G401 (cell line): ENCODE measurements around the gene GPI. TPM values are rescaled to one million over a fixed set of nuclear protein-coding genes. Genes with fewer than 3 reads are reported as not detected.
"Not testable (repeated sequence)": the region's sequence is repeated elsewhere in the genome, so short reads cannot be mapped to it uniquely, and the experiment has no call there.

ENCODE experiments used
- DNase-seq: peaks from one replicate; pipeline ENCODE4 v3.0.0-alpha.2; 2015; ENCODE audit warnings: low spot score
- in situ Hi-C: cut with HindIII; loops from 2 replicates; pipeline ENCODE4 v1.10.0; 2016; ENCODE audit warnings: low sequenced_read_pairs, mixed read lengths
- total RNA-seq: library from RNA; depleted of rRNA; stranded (reverse); fragments of >200 nt; shearing (Covaris generic); gene quantifications from 2 replicates; pipeline ENCODE4 v1.2.3, GENCODE V29; 2014

Gene GPI
- total RNA-seq, 1 experiment from 2014 or later: 216 TPM

DNA sequence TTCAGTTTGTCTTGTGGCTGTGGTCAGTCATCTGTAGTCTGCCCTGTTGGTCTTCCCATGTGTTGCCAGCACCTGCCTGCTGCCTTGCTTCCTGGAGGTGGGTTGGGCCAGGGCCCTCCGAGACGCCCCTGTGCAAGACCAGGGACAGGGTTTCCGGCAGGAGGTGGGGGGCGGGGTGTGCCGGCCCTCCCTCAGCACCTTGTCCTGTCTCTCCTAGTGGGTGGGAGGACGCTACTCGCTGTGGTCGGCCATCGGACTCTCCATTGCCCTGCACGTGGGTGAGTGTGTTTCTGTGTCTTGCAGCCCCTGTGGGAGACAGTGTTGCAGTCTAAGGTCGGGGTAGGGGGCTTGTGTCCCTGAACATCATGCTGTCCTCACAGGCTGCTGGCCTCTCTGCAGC, 28.0 kb downstream of the GPI start:
- no peak for DNase-seq
- in situ Hi-C loops: no loop called here

DNA sequence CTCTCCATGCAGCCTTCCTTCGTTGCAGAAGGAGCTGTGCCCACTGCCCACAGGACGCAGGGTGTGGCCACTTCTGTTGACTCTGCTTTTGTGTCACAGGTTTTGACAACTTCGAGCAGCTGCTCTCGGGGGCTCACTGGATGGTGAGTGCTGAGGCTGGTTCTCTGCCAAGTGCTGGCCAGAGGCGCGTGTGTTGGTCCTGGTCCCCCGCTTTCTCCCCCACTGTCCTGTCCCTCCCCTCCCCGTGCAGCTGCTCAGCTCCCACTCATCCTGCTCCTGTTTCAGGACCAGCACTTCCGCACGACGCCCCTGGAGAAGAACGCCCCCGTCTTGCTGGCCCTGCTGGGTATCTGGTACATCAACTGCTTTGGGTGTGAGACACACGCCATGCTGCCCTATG, 28.6 kb downstream of the GPI start:
- no peak for DNase-seq
- in situ Hi-C loops: no loop called here

DNA sequence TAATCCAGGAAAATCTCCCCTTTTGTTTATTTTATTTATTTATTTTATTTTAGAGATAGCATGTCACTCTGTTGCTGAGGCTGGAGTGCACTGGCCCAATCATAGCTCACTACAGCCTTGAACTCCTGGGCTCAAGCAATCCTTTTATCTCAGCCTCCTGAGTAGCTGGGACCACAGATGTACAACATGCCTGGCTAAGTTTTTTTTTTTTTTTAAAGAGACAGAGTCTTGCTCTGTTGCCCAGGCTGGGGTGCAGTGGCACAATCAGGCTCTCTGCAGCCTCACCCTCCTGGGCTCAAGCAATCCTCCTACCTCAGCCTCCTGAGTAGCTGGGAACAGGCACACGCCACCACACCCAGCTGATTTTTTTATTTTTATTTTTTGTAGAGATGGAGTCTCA, 32.9 kb downstream of the GPI start:
- DNase-seq: no peak

GRCh38 chr19:34399886-34400285, 34.9 kb downstream of the GPI start:
- in situ Hi-C loops: no loop called here

More for the DNA sequence above, 32.9 kb downstream of the GPI start:
- in situ Hi-C loops: no loop called here

DNA sequence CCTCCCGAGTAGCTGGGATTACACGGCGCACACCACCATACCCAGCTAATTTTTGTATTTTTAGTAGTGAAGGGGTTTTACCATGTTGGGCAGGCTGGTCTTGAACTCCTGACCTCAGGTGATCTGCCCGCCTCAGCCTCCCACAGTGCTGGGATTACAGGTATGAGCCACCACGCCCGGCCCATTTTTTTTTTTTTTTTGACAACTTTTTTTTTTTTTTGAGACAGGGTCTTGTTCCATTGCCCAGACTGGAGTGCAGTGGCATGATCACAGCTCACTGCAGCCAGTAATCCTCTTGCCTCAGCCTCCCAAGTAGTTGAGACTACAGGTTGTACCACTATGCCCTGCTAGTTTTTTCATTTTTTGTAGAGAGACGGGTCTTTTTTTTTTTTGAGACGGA, 35.8 kb downstream of the GPI start:
- in situ Hi-C loops: not testable (repeated sequence)

More at GRCh38 chr19:34399886-34400285, 34.9 kb downstream of the GPI start:
- no peak for DNase-seq

DNA sequence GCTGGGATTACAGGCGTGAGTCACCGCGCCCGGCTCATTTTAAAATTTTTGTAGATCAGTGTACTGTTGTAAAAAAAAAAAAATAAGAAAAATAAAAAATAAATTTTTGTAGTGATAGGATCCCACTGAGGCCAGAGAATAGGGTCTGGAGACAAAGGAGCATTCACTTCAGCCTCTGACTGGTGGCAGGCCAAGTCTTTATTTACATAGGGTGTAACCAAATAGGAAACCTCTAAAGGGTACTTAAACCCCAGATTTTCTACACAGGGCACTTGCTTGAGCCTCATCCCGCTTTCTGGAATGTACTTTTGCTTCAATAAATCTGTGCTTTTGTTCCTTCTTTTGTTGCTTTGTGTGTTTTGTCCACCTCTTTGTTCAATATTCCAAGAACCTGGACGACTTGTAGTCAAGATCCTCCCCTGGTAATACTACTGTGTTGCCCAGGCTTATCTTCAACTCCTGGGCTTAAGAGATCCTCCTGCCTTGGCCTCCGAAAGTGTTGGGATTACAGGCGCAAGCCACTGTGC, 37.1 kb downstream of the GPI start:
- in situ Hi-C loops: no loop called here
- no peak for DNase-seq

More for the DNA sequence above, 35.8 kb downstream of the GPI start:
- DNase-seq: not testable (repeated sequence)

DNA sequence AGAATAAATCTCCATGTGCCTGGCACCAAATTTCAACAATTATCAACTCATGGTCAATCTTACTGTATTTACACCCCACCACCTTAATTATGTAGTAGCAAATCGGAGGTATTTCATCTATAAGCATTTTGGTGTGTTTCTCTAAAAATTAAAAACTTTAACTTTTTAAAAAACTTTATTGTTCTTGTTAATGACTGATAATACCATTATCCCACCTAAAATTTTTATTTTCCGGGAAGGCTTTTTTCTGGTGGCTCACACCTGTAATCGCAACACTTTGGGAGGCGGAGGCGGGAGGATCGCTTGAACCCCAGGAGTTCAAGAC, 38.8 kb downstream of the GPI start:
- in situ Hi-C loops: no loop called here

DNA sequence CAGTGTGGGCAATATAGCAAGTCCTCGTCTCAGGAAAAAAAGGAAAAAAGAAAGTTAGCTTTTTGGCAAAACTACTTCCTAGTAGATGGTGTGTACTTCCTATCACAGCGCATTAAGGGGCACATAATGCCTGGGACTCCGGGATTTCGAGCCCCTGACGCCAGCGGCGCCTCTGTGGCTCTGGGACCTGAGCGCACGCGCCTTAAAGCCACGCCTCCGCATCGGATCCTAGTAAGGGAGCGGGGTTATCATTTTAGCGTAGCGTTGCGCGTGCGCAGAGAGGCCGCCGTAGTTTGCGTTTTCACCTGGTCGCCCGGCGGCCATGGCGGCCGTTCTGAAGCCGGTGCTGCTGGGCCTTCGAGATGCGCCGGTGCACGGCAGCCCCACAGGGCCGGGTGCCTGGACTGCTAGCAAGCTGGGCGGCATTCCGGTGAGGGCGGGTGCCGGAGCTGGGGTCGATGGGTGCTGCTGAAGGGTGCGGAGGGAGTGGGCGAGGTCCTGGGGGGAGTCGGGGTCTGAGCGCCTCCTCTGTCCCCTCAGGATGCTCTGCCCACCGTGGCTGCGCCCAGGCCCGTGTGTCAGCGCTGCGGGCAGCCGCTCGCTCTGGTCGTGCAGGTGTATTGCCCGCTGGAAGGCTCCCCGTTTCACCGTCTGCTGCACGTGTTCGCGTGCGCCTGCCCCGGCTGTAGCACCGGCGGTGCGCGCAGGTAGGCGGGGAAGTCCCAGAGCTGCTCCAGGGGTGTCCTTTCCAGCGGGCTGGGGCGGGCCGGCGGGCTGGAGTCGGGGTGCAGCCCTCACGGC, 39.3 kb downstream of the GPI start, which contains the start of gene PDCD2L:
Gene PDCD2L (plus strand): TSS at position 291 of the 801 bp plus-strand sequence. CDS start 32 bp downstream, at position 323.
- in situ Hi-C loops: no loop called here
- DNase-seq: peak; percentile 90

More for the DNA sequence above, 38.8 kb downstream of the GPI start:
- DNase-seq: no peak

DNA sequence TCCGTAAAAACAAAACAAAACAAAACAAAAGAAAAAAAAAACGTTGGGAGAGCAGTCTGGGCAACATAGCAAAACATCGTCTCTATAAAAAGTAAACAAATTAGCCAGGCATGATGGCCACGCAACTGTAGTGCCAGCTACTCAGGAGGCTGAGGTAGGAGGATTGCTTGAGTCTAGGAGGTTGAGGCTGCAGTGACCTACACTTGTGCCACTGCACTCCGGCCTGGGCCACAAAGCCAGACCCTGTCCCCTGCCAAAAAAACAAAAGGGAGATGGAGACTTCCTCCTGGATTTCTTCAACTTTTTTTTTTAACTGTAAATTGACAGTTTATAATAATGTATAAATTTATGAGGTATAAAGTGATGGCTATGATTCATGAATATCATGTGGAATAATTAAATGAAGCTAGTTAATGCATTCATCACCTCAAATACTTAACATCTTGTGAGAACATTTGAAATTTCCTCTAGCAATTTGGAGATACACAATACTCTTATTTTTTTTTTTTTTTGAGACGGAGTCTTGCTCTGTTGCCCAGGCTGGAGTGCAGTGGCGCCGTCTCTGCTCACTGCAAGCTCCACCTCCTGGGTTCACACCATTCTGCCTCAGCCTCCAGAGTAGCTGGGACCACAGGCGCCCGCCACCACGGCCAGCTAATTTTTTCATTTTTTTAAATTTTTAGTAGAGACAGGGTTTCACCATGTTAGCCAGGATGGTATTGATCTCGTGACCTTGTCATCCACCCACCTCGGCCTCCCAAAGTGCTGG, 41.1 kb downstream of the GPI start:
- no peak for DNase-seq
- in situ Hi-C loops: no loop called here

DNA sequence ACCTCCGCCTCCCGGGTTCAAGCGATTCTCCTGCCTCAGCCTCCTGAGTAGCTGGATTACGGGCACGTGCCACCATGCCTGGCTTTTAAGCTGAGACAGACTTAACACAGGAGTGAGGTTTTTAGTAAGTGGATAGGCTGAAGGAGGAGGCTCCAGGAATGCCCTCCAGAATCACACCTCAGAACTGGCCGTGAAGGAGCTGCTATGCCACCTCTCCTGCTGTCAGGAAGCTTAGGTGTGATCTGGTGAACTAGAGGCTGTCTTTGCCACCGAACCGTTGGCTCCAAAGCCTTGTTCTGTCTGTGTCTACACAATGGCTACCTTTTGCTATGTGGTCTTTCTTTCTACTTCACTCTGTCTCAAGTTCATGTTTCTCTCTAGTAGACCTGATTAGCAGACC, 43.4 kb downstream of the GPI start:
- DNase-seq: no peak
- in situ Hi-C loops: no loop called here

DNA sequence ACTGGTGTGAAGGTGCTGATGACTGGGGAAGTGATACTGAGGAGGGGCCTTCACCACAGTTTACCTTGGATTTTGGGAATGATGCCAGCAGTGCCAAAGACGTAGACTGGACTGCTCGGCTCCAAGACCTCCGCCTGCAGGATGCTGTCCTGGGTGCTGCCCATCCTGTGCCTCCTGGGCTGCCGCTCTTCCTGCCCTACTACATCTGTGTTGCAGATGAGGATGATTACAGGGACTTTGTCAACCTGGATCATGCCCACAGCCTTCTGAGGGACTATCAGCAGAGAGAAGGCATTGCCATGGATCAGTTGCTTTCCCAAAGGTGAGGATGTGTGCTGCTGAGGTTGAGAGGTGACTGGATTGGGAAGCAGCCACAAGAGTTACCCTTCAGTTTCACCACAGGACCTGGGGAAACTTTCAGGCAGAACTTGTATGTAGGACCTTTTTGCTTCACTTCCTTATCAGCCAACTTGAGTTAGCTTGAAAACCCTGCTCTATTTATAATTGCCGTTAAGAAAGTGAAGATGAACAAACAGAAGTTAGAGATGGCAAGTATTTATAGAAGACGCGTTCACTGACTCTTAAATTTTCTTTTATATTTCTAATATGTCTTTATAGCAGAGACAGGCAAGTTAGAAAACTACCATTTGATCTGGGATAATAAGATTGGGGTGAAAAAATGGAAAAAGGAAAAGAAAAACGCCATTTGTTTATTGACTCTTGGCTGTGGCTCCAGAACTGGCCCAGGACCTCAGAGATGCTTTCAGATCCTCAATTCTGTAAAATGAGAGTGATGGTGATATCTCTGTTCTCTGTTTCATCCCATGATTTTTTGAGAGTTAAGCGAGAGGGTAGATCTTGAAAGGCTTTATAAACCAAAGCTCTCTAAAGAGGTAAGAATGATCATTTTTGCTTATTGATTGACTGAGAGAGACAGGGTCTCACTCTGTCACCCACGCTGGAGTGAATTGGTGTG, 44.5 kb downstream of the GPI start:
- in situ Hi-C loops: no loop called here
- no peak for DNase-seq

- in situ Hi-C loops: no loop called here
- DNase-seq: no peak
Measured at GRCh38 chr19:34411216-34411615, 46.2 kb downstream of the GPI start.

GRCh38 chr19:34416021-34416545, 51.1 kb downstream of the GPI start:
- DNase-seq: no peak
- in situ Hi-C loops: no loop called here

- in situ Hi-C loops: no loop called here
Measured at GRCh38 chr19:34418300-34418699, 53.3 kb downstream of the GPI start.

GRCh38 chr19:34426096-34426661, 61.2 kb downstream of the GPI start:
- in situ Hi-C loops: no loop called here
- no peak for DNase-seq

More at GRCh38 chr19:34418300-34418699, 53.3 kb downstream of the GPI start:
- no peak for DNase-seq

DNA sequence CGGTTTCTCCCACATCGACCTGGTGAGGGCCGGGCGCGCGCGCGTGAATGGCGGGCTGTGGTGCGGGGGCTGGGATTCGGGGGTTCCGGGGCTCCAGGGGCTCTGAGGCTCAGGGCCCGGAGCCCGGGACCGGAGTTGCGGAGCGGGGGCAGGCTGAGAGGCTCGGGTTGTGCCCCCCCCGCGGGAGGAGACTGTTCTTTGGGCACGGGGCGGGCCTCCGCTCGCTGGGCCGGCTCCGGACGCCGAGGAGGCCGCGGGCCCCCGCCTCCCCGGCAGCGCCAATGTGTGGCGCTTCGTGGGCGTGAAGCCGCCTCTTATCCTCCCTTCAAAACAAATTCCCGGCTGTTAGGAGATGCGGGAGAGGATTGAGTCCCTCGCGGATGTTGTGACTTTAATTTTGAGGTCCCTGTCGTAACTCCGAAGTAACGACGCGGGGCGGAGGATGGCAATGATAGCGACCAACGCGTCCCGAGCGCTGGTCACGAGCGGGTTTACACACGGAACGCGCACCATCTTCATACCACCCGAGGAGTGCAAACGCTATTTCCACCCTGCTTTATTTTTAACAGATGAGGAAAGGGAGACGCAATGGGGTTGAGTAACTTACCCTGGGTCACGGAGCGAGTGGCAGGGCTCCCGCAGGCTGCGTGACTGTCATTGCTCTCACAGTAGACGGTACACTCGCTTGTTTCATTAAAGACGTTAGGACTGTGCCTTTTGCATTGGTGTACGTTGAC, 63.7 kb downstream of the GPI start:
- in situ Hi-C loops: no loop called here
- DNase-seq: peak; percentile 34

GRCh38 chr19:34429553-34429952, 64.6 kb downstream of the GPI start:
- DNase-seq: no peak
- in situ Hi-C loops: no loop called here
